Esophagus mucosa (tissue), 1 donor: ENCODE measurements around the gene LDLRAP1. TPM values are rescaled to one million over a fixed set of nuclear protein-coding genes. Genes with fewer than 3 reads are reported as not detected.
"Not testable (repeated sequence)": the region's sequence is repeated elsewhere in the genome, so short reads cannot be mapped to it uniquely, and the experiment has no call there.

Experiments used
- ATAC-seq: fragments of 200-7000 bp; cut with Tn5 transposase; one replicate; pipeline ENCODE4 v1.9.1; 2020
- total RNA-seq: library from RNA; stranded (reverse); gene quantifications from one replicate; pipeline ENCODE4 v1.2.4, GENCODE V29; 2023
- donor health status: DM: yes; HTN: yes; CAD: no.

Gene LDLRAP1
- total RNA-seq, 1 donor from 2014 or later: 18.8 TPM

DNA sequence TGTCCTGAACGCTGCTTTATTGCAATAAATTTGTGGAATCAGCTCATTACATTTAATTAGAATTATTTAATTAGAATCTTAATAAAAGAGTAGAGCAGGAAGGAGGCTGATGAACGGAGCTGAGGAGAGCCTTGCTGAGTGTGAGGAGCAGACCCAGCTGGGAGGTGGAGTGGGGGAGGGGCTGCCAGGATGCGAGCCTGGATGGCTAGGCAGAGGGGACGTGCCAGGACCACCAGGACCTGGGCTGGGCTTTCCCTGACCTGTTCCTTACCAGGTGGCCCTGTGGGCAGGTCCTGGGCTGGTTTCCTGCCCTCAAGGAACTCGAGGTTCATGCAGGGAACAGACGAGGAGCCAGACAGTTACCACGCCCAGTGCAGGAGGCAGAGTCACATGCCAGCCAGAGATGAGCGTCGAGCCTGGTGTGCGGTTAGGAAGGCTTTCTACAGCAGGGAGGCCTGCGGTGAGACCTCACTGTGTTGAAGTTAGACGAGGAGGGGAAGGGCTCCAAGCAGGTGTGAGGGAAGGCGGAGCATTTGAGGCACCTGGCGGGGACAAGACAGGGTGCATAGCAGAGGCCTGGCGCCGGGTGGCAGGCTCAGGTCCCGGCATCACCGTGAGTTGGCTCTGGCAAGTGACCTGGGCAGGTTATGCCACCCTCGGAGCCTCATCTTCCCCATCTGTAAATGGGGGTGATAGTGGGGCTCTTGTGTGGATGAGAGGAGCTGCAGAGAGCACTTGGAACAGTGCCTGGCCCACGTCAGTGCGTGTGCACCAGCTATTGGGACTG is 33.9 kb downstream of the LDLRAP1 start:
- ATAC-seq: peak; percentile 5

DNA sequence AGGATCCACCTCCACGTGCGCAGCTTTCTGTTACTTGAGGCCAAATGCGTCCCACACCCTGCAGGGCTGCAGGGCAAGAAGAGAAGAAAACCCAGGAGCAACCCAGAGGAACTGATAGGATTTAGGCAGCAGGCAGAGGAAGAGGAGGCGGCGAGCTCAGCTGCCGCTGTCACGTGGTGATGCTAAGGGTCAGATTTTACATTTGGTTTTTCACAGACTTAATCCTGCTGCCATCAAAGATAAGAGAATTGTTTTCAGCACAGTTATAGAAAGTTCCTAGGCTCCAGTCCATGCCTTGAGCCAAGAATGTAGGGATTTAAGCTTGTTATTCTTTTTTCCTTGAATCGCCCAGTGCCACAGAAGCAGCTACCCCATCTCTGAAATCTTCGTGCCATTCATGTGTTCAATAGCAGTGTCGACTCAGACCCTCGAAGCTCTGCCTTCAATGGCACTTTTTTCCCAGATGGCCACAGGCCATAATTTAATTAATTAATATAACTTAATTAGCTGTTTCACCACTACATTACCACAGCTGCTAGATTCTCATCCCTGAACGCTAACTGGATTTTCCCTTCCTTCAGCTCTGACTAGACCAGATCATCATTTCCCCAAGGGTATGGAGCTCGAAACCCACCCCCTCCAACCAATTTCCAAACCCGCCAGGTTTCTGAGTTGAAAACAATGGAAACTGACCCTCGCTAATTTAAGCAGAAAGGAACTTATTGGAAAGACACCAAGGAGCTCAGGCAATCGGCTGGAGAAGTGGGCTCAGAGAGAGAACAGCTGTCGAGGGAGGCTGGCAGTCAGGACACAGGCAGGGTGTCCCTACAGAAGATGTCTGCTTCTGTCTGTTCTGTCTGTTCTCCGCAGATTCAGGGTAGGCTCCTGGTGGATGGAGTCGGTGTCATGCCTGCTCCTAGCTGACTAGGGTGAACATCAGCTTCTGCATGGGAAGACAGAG is 36.2 kb downstream of the LDLRAP1 start:
- no peak for ATAC-seq

DNA sequence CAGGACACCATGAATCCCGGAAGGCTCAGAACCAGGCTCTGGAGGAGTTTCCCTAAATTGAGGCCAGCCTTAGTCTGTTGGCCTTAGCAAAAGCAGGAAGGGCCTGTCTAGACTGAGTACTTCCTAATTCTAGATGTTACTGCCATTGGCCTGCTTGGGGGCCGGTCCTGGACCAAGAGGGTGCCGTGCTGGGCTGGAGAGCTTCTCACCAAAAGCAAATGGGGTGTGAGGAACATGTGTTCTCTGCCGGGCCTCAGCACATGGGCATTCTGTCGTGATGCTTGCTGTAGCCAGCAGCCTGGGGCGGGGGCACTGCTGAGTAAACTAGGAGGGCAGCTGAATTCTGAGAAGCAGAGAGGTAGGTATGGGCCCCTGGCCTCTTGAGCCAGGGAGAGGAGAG is 37.5 kb downstream of the LDLRAP1 start:
- no peak for ATAC-seq

DNA sequence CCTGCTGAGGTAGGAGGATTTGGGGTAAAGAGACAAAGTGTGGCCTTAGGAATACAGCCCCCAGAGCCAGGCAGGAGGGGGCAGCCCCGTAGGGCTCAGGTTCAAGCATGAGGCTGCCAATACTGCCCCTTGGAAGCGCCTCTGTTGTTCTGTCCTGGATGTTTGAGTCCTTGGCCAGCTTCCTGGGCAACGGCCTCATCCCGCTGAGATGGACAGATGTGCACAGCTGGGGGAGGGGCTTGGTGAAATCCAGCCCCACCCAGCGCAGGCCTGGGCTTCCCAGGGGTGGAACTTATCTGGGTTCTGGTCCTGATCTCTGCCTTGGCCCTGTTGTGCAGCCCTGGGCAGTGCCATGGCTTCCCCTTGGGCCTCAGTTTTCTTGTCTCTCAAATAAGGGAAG is 38.4 kb downstream of the LDLRAP1 start:
- ATAC-seq: no peak

DNA sequence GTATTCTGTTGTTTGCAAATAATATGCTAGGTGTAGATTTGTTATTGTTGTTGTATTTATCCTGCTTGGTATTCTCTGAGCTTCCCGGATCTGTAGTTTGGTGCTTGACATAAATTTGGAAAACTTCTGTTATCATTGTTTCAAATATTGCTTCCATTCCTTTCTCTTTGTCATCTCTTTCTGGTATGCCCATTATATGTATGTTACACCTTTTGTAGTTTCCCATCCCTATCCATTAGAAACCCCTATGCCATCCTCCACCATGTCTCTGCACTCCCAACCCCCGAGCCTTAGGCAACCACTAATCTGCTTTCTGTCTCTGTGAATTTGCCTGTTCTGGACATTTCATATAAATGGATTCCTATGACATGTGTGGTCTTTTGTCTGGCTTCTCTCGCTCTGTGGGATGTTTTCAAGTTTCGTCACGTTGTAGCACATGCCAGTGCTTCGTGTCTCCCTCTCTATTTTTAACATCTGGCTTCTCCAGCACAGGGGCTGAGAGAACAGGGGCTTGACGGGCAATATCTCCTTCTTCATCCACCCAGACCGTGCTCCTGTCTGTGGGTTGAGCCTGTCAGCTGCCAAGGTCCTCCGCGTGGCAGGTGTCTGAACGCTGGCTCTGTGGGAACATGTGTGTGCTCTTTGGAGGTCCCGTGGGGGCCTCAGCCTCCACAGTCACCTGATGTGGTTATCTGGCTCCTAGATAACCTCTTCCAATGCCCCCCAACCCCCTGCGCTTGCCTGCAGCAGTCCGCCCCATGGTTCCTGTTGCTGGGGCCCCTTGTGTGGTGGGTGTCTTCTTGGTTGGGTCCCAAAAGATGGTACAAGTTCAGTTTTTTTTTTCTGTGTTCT is 40.3 kb downstream of the LDLRAP1 start:
- no peak for ATAC-seq

DNA sequence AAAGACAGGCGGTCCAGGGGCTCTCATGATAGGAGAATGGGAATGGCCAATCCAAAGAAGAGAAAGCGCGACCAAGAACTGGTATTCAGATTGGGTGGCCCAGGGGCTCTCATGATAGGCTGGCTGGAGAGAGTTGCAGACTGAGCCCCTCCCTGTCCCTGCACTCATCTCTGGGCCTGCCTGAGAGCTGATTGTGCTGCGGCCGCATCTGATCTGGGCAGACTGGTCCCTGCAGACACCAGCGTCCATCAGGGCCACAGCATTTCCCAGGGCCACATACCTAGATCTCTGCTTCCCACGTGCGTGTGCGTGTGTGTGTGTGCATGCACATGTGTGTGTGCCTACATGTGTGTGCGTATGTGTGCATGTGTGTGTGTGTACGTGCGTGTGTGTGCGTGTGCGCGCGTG is 42.8 kb downstream of the LDLRAP1 start:
- no peak for ATAC-seq

DNA sequence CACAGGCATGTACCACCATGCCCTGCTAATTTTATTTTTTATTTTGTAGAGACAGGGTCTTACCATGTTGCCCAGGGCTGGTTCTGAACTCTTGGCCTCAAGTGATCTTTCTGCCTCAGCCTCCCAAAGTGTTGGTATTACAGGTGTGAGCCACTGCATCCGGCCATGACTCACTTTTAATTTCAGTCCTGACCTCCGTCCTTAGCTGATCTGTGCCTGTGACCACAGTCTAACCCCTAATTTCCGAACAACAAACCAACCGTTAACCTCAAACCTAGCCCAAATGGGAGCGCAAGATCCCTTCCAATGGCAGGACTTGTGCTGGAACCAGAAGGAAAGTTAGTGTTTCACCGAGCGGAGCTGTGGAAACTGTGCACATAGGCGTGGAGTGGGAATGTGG is 43.9 kb downstream of the LDLRAP1 start:
- no peak for ATAC-seq

DNA sequence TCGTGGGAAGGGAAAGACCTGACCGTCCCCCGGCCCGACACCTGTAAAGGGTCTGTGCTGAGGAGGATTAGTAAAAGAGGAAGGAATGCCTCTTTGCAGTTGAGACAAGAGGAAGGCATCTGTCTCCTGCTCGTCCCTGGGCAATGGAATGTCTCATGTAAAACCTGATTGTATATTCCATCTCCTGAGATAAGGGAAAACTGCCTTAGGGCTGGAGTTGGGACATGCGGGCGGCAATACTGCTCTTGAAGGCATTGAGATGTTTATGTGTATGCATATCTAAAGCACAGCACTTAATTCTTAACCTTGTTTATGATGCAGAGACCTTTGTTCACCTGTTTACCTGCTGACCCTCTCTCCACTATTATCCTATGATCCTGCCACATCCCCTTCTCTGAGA is 44.8 kb downstream of the LDLRAP1 start:
- ATAC-seq: not testable (repeated sequence)

DNA sequence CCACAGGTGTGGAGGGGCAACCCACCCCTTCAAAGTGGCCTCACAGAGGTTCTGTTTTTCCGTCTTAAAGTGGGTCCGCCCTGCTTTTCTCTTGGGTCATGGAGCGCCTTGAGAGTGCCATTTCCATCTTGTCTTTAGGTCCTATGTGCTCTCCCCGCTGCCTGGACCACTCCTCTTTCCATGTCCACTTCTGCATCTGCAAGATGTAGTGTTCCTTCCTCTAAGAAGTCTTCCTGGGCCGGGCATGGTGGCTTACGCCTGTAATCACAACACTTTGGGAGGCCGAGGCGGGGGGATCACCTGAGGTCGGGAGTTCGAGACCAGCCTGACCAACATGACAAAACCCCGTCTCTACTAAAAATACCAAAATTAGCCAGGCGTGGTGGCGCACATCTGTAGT is 45.4 kb downstream of the LDLRAP1 start:
- not testable (repeated sequence) for ATAC-seq

DNA sequence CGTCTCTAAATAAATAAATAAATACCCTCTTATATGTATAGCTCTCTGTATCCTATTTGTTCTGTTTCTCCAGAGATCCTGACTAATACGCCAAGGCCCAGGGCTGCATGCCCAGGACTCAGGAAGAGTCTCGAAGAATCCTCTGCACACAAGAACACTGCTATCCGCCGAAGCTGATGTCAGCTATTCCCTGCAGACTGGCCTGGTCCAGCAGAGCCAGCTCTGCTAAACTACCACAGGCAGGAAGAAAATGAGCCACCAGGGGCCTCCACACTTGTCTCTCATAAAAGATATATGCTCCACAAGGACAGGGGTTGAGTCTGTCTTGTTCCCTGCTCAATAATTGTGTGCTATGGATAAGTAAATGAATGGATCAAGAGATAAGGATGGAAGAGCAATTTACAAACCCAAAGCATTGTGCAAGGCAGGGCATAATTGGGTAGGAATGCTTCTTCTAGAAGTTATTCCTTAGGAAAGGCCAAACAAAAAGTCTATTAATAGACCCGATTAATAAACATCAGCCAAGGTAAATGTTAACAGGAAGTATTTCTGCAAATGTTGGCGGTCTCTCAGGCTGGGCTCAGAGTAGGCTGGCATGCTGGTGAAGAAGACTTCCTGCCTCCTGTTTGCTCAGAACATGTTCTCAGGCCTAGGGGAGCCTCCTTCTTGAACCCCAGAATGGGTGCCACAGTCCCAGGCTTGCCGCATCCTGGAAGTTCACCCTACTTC is 46.9 kb downstream of the LDLRAP1 start:
- no peak for ATAC-seq

DNA sequence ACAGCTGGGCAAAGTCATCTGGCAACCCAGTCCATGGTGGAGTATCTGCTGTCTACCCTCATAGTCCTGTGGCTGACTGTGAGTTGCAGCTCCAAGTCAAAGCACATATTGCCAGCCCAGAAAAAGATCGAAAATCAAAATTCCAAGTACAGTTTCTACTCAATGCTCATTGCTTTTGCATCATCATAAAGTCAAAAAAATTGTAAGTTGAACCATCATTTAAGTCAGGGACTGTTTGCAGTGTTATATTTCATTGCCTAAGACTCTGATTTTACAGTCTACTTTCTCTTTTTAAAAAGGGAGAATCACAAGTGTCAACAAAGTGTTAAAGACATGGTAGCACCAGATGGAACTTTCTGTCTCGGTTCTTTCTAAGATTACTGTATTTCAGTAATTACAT is 50.5 kb downstream of the LDLRAP1 start:
- no peak for ATAC-seq

DNA sequence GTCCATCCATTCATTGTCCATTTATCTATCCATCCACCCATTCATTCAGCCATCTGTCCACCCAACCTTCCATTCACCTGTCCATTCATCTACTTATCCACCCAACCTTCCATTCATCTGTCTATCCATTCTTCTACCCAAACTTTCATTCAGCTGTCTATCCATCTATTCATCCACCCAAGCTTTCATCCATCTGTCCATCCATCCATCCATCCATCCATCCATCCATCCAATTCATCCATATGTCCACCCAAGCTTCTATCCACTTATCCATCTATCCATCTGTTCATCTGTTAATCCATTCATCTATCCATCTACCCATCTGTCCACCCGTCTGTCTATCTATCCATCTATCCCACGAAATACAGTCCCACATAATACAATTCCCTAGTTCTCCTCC is 51.6 kb downstream of the LDLRAP1 start:
- ATAC-seq: no peak

DNA sequence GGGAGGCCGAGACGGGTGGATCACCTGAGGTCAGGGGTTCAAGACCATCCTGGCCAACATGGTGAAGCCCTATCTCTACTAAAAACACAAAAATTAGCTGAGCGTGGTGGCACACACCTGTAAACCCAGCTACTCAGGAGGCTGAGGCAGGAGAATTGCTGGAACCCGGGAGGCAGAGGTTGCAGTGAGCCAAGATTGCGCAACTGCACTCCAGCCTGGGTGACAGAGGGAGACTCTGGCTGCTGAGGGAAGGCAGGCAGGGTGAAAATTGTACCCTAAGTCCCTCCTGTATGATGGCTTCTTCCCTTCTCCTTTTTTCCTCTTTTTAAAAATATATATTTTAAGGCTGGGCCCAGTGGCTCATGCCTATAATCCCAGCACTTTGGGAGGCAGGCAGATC is 53.2 kb downstream of the LDLRAP1 start:
- not testable (repeated sequence) for ATAC-seq

DNA sequence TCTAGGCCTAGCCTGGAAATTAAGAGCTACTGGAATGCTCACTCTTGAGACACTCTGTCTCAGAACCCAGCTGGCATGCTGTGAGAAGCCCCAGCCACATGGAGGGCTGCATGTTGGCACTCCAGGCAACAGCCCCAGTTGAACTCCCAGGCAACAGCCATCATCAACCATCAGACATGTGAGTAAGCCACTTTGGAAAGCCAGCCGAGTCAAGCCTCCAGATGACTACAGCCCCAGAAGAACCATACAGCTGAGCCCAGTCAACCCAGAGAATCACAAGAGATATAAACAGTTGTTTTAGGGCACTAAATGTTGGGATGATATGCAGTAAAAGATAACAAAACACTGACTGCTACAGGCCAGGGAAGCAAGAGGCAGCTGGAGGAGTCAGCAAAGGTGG is 55.5 kb downstream of the LDLRAP1 start:
- ATAC-seq: no peak

DNA sequence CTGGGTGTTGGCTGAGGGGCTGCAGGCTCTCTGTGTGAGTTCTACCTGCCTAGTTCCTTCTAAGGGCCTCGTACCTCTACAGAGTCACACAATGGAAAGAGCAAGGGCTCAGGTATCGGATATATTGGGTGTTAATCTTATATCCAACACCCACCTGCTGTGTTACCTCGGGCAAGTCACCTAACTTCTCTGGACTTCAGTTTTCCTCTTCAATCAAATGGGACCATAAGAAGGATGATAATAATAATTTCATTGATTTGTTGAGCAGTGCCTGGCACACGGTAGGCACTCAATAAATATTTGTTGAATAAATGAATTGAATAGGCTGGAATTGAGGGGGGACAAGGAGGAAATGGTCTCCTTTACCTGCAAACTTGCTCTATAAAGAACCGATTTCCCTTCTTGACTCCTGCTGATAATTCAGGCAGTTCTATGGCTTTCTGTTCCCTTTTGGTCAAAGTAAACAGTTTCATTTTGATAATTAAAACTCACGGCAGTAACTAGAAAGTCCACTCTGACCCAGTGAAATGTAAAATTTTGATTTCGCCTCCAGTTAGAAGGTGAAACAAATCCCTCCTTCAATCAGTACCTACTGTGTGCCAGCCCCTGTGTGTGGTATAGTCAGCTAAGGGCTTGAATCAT is 56.7 kb downstream of the LDLRAP1 start:
- no peak for ATAC-seq

DNA sequence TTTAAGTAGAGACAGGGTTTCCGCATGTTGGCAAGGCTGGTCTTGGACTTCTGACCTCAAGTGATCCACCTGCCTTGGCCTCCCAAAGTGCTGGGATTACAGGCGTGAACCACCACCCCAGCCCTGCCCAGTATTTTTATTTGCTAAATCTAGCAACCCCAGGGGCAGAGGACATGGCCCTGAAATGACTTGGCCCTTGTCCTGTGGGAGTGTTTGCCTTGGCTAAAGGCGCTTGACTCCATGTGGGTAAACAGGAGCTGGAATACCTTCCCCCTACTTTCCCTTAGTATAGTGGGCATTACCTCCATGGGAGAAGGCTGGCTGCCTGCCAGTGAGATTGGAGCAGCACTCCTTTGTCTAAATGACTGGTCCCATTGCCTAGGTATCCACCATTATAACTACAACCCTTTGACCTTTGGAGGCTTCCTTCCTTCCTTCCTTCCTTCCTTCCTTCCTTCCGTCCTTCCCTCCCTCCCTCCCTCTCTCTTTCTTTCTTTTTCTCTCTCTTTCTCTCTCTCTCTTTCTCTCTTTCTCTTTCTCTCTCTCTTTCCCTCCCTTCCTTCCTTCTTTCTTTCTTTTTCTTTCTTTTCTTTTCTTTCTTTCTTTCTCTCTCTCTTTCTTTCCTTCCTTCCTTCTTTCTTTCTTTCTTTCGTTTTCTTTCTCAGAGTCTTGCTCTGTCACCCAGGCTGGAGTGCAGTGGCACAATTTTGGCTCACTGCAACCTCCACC is 57.7 kb downstream of the LDLRAP1 start:
- not testable (repeated sequence) for ATAC-seq

DNA sequence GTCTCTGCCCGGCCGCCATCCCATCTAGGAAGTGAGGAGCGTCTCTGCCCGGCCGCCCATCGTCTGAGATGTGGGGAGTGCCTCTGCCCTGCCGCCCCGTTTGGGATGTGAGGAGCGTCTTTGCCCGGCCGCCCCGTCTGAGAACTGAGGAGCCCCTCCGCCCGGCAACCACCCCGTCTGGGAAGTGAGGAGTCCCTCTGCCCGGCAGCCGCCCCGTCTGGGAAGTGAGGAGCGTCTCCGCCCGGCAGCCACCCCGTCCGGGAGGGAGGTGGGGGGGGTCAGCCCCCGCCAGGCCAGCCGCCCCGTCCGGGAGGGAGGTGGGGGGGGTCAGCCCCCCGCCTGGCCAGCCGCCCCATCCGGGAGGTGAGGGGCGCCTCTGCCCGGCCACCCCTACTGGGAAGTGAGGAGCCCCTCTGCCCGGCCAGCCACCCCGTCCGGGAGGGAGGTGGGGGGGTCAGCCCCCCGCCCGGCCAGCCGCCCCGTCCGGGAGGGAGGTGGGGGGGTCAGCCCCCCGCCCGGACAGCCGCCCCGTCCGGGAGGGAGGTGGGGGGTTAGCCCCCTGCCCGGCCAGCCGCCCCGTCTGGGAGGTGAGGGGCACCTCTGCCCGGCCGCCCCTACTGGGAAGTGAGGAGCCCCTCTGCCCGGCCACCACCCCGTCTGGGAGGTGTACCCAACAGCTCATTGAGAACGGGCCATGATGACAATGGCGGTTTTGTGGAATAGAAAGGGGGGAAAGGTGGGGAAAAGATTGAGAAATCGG is 60.6 kb downstream of the LDLRAP1 start:
- ATAC-seq: not testable (repeated sequence)

DNA sequence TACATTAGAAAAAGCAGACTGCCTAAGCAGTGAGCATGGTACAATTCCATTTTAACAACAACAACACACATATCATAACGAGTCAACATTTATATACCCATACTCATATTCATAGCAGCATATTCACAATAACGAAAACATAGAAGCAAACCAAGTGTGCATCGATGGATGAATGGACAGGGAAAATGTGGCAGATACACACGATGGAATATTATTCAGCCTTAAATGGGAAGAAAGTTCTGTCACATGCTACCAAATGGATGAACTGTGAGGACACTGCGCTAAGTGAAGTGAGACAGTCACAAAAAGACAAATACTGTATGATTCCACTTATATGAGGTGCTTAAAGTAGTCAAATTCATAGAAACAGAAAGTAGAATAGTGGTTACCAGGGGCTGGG is 63.7 kb downstream of the LDLRAP1 start:
- no peak for ATAC-seq

DNA sequence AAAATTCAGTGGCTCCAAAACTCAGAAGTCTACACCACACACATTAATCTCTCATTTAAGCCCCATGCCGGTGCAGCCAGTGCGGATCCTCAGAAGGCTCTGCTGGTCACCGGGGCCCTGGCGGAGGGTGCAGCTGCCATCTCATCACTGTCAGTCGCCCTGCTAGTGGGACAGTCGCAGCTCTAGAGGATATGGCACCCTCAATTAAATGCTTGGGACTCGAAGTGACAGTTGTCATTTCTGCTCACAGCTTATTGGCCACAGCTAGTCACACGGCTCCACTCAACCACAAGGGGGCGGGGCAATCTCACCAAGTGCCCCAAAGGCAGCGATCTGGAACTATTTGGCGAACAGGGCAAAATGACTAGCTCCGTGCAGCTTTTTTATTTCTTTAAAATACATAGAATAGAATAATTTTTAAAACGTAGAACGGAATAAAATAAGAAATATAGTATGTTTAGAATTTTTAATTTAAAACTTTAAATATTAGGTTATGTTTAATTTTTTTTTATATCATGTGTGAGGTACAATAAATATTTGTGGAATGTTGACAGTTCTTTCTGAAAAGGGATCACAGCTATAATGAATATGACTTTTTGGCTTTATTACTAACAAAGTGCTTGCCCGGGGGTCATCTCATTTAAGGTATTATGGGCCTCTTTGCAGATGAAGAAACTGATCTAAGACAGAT is 65.2 kb downstream of the LDLRAP1 start:
- peak; percentile 77 for ATAC-seq
